LNCaP clone FGC (cell line): ENCODE measurements around the gene EXOC4.

Source experiments
- DNase-seq: peaks from one replicate; pipeline ENCODE4 v3.0.0-alpha.2; 2011; ENCODE audit warnings: low read depth
- H3K4me3 ChIP-seq: 2 replicates; pipeline ENCODE4 v1.5.1; 2011; ENCODE audit warnings: mild to moderate bottlenecking, low read depth, low read length, control low read depth
- TF ChIP-seq, protein P1 (sequence below): IDR thresholded peaks from 2 replicates; pipeline ENCODE4 v1.5.1; 2012; ENCODE audit warnings: mild to moderate bottlenecking; ENCODE audit not compliant: control insufficient read depth, insufficient read depth; ENCODE audit errors: extremely low read depth

Gene EXOC4

DNA sequence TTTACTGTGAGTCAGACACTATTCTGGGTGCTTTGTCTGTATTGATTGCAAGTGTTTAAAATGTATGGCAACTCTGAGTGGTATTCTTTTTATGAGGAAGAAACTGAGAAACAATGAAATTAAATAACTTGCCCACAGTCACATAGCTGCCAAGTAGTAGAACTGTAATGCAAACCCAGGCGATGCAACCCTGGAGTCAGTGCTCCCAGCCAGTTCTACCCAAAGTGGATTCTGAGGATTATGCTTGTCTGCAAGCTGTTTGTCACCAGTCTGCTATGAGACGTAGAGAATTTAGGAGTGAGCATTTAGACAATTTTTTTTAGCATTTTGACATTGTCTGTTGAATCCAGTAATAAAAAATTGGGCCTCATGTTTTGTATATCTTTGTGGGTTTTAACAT, 568.3 kb downstream of the EXOC4 start:
- DNase-seq: no peak
- no peak overlapping the region for H3K4me3 ChIP-seq
- TF ChIP-seq, protein P1, sequence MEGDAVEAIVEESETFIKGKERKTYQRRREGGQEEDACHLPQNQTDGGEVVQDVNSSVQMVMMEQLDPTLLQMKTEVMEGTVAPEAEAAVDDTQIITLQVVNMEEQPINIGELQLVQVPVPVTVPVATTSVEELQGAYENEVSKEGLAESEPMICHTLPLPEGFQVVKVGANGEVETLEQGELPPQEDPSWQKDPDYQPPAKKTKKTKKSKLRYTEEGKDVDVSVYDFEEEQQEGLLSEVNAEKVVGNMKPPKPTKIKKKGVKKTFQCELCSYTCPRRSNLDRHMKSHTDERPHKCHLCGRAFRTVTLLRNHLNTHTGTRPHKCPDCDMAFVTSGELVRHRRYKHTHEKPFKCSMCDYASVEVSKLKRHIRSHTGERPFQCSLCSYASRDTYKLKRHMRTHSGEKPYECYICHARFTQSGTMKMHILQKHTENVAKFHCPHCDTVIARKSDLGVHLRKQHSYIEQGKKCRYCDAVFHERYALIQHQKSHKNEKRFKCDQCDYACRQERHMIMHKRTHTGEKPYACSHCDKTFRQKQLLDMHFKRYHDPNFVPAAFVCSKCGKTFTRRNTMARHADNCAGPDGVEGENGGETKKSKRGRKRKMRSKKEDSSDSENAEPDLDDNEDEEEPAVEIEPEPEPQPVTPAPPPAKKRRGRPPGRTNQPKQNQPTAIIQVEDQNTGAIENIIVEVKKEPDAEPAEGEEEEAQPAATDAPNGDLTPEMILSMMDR: no peak

DNA sequence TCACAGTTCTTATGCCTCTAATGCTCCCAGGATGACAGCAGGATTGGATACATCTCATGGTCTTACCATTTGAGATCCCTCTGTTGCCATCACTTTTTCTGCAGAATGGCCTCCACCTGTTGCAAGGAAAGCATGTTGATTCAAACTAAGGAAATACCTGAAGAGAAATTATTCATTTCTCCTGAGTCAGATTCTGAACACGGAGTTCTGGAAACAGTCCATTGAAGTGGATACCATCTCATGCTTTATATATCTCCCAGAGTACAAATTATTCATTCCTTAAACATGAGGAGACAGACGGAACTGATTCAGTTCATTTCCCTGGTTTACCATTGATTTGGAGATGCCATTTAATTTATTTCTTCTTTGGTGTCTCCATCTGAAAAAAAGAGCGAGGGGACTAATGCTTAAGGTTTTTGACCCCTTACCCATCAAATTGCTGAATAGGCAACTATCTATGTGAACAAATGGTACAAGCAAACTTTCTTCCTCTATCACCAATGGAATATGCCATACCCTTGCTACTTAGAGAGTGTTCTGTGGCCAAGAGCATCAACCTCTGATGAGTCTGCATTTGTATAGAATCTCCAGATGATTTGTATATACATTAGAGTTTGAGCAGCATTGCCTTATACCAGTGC, 569.2 kb downstream of the EXOC4 start:
- no peak overlapping the region for H3K4me3 ChIP-seq
- TF ChIP-seq, protein P1: no peak
- DNase-seq: no peak

DNA sequence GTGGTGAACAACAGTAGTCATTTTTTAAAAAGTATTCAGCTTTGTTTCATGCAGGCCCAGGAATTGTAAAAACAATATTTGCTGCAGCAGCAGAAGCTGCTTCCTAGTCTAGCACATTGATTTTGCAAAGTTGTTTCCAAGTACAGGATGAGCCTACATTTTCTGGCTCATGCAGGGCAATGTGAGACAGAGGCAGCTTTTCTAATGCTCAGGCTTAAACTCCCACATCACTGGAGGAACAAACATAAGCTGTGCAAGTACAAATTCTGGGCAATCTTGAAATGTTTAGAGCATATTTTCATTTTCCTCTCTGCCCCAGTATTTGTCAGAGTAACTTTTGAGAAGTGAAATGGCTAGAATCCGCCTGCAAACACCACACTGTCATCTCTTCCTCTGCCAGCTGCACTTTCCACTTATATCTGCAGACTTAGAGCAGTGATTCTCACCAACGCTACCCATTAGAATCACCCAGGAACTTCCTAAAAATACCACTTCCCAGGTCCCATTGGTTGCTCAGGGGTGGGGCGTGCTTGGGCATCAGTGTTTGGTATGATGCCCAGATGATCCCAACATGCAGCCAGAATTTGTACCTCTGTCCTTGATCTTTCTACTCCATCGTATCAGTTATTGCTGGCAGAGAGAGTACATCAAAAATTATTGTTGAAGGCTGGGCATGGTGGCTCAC, 570.1 kb downstream of the EXOC4 start:
- no peak for DNase-seq
- TF ChIP-seq, protein P1: no peak
- H3K4me3 ChIP-seq: no peak overlapping the region

DNA sequence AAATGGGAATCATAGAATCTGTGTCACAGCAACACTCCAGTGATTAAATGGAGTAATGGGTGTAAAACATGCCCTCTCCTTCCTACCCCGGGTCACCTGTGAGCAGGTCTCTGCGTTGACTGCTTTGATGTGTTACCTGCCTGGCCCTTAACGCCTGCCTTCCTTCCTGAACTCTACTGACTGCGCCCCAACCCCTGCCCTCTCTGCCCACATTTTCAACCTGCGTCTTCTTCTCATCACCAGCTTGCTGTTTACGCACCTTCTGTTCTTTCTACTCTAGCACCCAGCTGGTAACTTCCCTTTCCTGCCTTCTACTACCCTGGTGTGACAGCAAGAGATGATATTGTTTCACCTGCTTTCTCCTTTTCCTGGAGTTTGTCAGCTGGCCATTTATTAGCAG, 571.3 kb downstream of the EXOC4 start:
- no peak for DNase-seq
- TF ChIP-seq, protein P1: no peak
- no peak overlapping the region for H3K4me3 ChIP-seq

DNA sequence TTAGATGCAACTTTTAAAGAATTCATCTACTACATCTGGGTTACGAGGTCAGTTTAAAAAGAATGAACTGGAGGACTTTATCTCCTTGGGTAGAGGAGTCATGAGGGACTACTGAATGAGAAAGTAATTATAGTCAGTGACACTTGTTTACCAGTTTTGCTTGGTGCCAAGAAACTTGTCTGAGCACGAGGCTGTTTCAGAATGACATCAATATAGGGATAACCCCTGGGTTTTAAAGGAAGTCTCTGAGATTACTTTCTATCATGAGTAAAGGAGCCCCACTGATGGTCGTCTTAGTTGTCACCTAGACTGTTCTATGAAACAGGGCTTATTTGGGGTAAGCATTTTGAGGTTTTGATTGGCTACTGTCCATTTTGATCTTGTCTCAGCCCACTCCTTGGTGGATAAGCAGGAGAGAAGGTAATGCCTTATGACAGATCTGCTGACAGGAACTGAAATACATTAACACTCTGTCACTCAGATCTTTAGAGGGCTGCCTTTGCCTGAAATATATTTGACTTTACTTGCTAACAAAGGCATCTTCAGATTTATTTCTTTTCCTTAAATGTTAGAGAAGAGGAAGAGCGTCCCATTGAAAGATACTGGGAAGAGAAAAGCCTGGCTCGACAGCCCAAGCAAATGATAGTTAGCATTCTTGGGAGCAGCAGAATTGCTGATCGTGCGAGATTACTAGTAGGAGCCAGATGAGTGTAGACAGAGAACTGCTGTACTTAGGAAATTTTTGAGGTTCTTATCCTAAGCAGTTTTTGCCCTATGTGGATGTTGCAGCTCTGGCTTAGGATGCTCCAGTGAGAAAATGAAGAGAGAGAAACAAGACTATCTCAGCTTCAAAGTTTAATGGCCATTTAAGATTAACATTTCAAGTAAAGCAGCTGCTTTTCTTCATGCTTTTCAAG, 575.1 kb downstream of the EXOC4 start:
- TF ChIP-seq, protein P1: no peak
- no peak for DNase-seq
- no peak overlapping the region for H3K4me3 ChIP-seq

DNA sequence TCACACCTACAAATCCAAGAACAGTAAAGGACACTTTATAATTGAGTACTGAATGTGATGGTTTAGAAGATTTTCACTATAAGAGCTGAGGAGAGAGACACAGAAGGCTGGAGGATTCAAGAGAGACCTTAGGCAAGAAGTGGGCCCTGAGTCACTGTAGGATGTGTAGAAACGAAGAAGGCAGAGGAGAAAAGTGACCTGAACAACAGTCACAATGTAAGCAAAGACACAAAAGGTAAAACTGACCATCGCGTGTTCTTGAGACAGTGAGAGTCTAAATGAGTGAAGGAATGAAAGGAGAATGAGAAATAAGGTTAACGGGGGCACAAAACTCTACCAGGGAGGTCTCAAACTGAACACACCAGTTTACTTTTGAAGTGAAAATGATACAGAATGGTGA, 576.0 kb downstream of the EXOC4 start:
- DNase-seq: no peak
- H3K4me3 ChIP-seq: no peak overlapping the region
- TF ChIP-seq, protein P1: no peak
